HG02623 (cell line): Measurements from ENCODE around the gene ZKSCAN1.
"Not testable (repeated sequence)": the region's sequence is repeated elsewhere in the genome, so short reads cannot be mapped to it uniquely, and the experiment has no call there.

Experiments used
- ATAC-seq: cut with Tn5 transposase; IDR thresholded peaks from one replicate; pipeline ENCODE4 v1.9.1; 2021; ENCODE audit warnings: moderate library complexity; ENCODE audit not compliant: unreplicated experiment

The ZKSCAN1 gene

GRCh38 chr7:100000239-100000638, 15.2 kb upstream of the ZKSCAN1 start:
- no peak for ATAC-seq

- ATAC-seq: no peak
Observed at GRCh38 chr7:100003711-100004661, 11.4 kb upstream of the ZKSCAN1 start.

- no peak for ATAC-seq
Observed at GRCh38 chr7:100007887-100008286, 7.5 kb upstream of the ZKSCAN1 start.

GRCh38 chr7:100008525-100008924, 6.9 kb upstream of the ZKSCAN1 start:
- ATAC-seq: no peak

GRCh38 chr7:100009952-100010351, 5.4 kb upstream of the ZKSCAN1 start:
- ATAC-seq: not testable (repeated sequence)

- ATAC-seq: no peak
Observed at GRCh38 chr7:100010901-100011300, 4.5 kb upstream of the ZKSCAN1 start.

- ATAC-seq: no peak
Observed at GRCh38 chr7:100011516-100011915, 3.9 kb upstream of the ZKSCAN1 start.

GRCh38 chr7:100012385-100013327, 2.7 kb upstream of the ZKSCAN1 start:
- not testable (repeated sequence) for ATAC-seq

- ATAC-seq: no peak
Observed at GRCh38 chr7:100013328-100013676, 2.1 kb upstream of the ZKSCAN1 start.

GRCh38 chr7:100016215-100016901, 962 bp downstream of the ZKSCAN1 start:
- no peak for ATAC-seq

GRCh38 chr7:100017300-100017699, 1.9 kb downstream of the ZKSCAN1 start:
- ATAC-seq: no peak

- ATAC-seq: no peak
Observed at GRCh38 chr7:100017875-100018274, 2.5 kb downstream of the ZKSCAN1 start.

GRCh38 chr7:100019908-100020307, 4.5 kb downstream of the ZKSCAN1 start:
- ATAC-seq: no peak

- no peak for ATAC-seq
Observed at GRCh38 chr7:100021297-100021696, 5.9 kb downstream of the ZKSCAN1 start.

- no peak for ATAC-seq
Observed at GRCh38 chr7:100022621-100023020, 7.2 kb downstream of the ZKSCAN1 start.

GRCh38 chr7:100023526-100023925, 8.1 kb downstream of the ZKSCAN1 start:
- no peak for ATAC-seq

GRCh38 chr7:100024020-100024619, 8.7 kb downstream of the ZKSCAN1 start:
- ATAC-seq: no peak

- ATAC-seq: no peak
Observed at GRCh38 chr7:100027197-100027596, 11.8 kb downstream of the ZKSCAN1 start.

GRCh38 chr7:100029596-100029995, 14.2 kb downstream of the ZKSCAN1 start:
- no peak for ATAC-seq

GRCh38 chr7:100033526-100033925, 18.1 kb downstream of the ZKSCAN1 start:
- no peak for ATAC-seq
